NCI-H1092 (cell line): ENCODE data around the gene ABHD2.
"Not testable (repeated sequence)": the region's sequence is repeated elsewhere in the genome, so short reads cannot be mapped to it uniquely, and the experiment has no call there.

ENCODE experiments used
- DNase-seq: peaks from one replicate; lab custom pipeline; 2025; lab: John Stamatoyannopoulos, UW

ABHD2 gene

GRCh38 chr15:89087830-89088604 is at the start of gene ABHD2:
Gene ABHD2, plus strand, starts transcription at chr15:89088456. Its CDS starts 27,872 bp downstream, at chr15:89116328.
- DNase-seq: peak; percentile 99

GRCh38 chr15:89039142-89039541 is 49.1 kb upstream of the ABHD2 start:
- no peak for DNase-seq

GRCh38 chr15:89041507-89041906 is 46.7 kb upstream of the ABHD2 start:
- no peak for DNase-seq

GRCh38 chr15:89042387-89042786 is 45.9 kb upstream of the ABHD2 start:
- no peak for DNase-seq

GRCh38 chr15:89043031-89044002 is 44.9 kb upstream of the ABHD2 start:
- no peak for DNase-seq

GRCh38 chr15:89049016-89049666 is 39.1 kb upstream of the ABHD2 start:
- DNase-seq: not testable (repeated sequence)

GRCh38 chr15:89051875-89052274 is 36.4 kb upstream of the ABHD2 start:
- no peak for DNase-seq

- DNase-seq: no peak
These were observed 35.8 kb upstream of the ABHD2 start for GRCh38 chr15:89052474-89052873.

GRCh38 chr15:89054873-89055272 is 33.4 kb upstream of the ABHD2 start:
- DNase-seq: no peak

GRCh38 chr15:89057506-89058133 is 30.6 kb upstream of the ABHD2 start:
- peak; percentile 28 for DNase-seq

GRCh38 chr15:89058376-89058775 is 29.9 kb upstream of the ABHD2 start:
- no peak for DNase-seq

- no peak for DNase-seq
These were observed 29.3 kb upstream of the ABHD2 start for GRCh38 chr15:89058876-89059405.

GRCh38 chr15:89066280-89066679 is 22.0 kb upstream of the ABHD2 start:
- DNase-seq: no peak

GRCh38 chr15:89067751-89068150 is 20.5 kb upstream of the ABHD2 start:
- no peak for DNase-seq

- no peak for DNase-seq
These were observed 19.9 kb upstream of the ABHD2 start for GRCh38 chr15:89068325-89068784.

GRCh38 chr15:89070197-89071124 is 17.8 kb upstream of the ABHD2 start:
- DNase-seq: no peak

- DNase-seq: no peak
These were observed 16.8 kb upstream of the ABHD2 start for GRCh38 chr15:89071471-89071870.

GRCh38 chr15:89072277-89072869 is 15.9 kb upstream of the ABHD2 start:
- DNase-seq: no peak

GRCh38 chr15:89074402-89075012 is 13.7 kb upstream of the ABHD2 start:
- DNase-seq: no peak
